ENCODE data around the gene RPRD1B. TPM values are rescaled to one million over a fixed set of nuclear protein-coding genes. Genes with fewer than 3 reads are reported as not detected.

Gene RPRD1B
- total and polyA plus RNA-seq, 2 experiments from 2014 or later = 7.3 to 24.3 TPM

DNA sequence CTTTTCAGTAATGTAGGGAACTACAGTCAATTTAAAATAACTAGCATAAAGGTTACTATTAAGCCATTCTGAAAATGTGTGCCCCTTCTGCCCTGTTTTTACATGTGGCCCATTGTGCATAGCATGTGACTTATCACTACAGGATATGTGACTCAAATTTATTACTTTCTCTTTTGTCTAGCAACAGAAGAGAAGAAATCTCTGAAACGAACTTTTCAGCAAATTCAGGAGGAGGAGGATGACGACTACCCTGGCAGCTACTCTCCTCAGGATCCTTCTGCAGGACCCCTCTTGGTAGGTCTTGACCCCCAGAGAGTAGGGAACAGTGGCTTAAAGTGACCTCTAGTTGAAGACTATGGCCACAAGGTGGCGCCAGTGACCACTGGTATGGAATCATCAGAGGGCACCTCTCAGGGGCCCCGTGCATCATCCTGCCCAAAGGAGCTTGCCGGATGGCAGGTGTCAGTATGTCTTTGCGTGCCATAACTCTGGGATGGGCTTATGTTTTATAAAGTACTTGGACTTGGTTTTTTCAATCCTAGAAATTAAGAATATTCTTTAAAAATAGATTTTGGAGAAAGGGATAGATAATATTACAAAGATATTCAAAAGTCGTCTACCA lies 23.9 kb downstream of the RPRD1B start:
- Histone ChIP-seq H3K9me2 (ENCODE audit: insufficient read depth) (no peaks in the 10 kb centered on the region), H3K27ac (ENCODE audit: low read depth) (no peak overlapping the region), H3K36me3 (ENCODE audit: insufficient read depth) (peaks cover 27% of the 10 kb centered on the region), H3K4me3 (no peak overlapping the region), H2AFZ (no peak overlapping the region), H3K27me3 (ENCODE audit: insufficient read depth) (no peaks in the 10 kb centered on the region), H3F3A (replicated peaks; ENCODE audit: low read depth) (no peaks in the 10 kb centered on the region), H3K79me2 (replicated peaks; ENCODE audit: insufficient read depth) (peaks cover 39% of the 10 kb centered on the region), H3K4me2 (no peak overlapping the region), H3K4me1 (ENCODE audit: insufficient read depth) (no peaks in the 10 kb centered on the region), H4K20me1 (replicated peaks; ENCODE audit: insufficient read depth) (peaks cover 7% of the 10 kb centered on the region; the same call in 1 of the 2 replicates)
- Mint-ChIP-seq H3K27me3 (ENCODE audit: insufficient read depth, low read depth, poor library complexity) (no peaks in the 10 kb centered on the region), H3K4me3 (no peak overlapping the region), H3K4me1 (no peaks in the 10 kb centered on the region), H3K36me3 (ENCODE audit: low read depth) (peaks cover 28% of the 10 kb centered on the region), H3K27ac (no peak overlapping the region), H3K9me3 (no peaks in the 10 kb centered on the region)
- DNase-seq (ENCODE audit: low spot score) (peak; percentile 96), ATAC-seq (peak; percentile 100)
- TF ChIP-seq, protein P1, sequence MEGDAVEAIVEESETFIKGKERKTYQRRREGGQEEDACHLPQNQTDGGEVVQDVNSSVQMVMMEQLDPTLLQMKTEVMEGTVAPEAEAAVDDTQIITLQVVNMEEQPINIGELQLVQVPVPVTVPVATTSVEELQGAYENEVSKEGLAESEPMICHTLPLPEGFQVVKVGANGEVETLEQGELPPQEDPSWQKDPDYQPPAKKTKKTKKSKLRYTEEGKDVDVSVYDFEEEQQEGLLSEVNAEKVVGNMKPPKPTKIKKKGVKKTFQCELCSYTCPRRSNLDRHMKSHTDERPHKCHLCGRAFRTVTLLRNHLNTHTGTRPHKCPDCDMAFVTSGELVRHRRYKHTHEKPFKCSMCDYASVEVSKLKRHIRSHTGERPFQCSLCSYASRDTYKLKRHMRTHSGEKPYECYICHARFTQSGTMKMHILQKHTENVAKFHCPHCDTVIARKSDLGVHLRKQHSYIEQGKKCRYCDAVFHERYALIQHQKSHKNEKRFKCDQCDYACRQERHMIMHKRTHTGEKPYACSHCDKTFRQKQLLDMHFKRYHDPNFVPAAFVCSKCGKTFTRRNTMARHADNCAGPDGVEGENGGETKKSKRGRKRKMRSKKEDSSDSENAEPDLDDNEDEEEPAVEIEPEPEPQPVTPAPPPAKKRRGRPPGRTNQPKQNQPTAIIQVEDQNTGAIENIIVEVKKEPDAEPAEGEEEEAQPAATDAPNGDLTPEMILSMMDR (conservative IDR thresholded peaks at IDR 0.05; ENCODE audit: low read depth in 2 of 2) = peak; percentile 89 to 92
- TF ChIP-seq ZNF462 (CRISPR knock-in tag; IDR thresholded peaks at IDR 0.05) = no peak

DNA sequence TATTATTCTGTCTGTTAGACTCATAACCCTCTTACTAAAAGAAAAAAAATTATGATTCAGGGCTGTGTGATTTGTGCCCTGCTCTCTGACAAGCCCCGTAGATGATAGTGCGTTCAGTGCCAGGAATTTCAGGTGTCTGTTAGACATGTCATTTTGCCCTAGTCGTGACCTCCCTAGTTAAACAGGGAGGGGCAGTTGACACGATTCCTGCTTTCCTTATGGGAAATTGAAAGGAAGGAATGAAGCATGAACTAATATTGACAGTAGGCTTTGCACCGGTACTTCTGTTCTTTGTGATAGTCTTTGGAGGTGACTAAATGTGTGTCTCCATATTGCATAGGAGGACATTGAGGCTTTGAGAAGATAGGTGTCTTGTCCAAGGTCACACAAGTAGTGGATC lies 26.3 kb downstream of the RPRD1B start:
- Histone ChIP-seq H3K4me1 (ENCODE audit: insufficient read depth) (no peaks in the 10 kb centered on the region), H3K27me3 (ENCODE audit: insufficient read depth) (no peaks in the 10 kb centered on the region), H4K20me1 (replicated peaks; ENCODE audit: insufficient read depth) (peaks cover 11% of the 10 kb centered on the region), H3K4me2 (no peak overlapping the region), H2AFZ (no peak overlapping the region), H3F3A (replicated peaks; ENCODE audit: low read depth) (no peaks in the 10 kb centered on the region), H3K79me2 (replicated peaks; ENCODE audit: insufficient read depth) (peaks cover 18% of the 10 kb centered on the region; the same call in 1 of the 2 replicates), H3K4me3 (no peak overlapping the region), H3K9me2 (ENCODE audit: insufficient read depth) (no peaks in the 10 kb centered on the region), H3K27ac (ENCODE audit: low read depth) (no peak overlapping the region), H3K36me3 (ENCODE audit: insufficient read depth) (peaks cover 39% of the 10 kb centered on the region)
- H3K36me3 Mint-ChIP-seq (ENCODE audit: low read depth) = peaks cover 28% of the 10 kb centered on the region
- H3K4me3 Mint-ChIP-seq = no peak overlapping the region
- no peak for DNase-seq (ENCODE audit: low spot score)
- no peak for ATAC-seq
- no peak overlapping the region for H3K27ac Mint-ChIP-seq
- H3K4me1 Mint-ChIP-seq = no peaks in the 10 kb centered on the region
- H3K27me3 Mint-ChIP-seq (ENCODE audit: insufficient read depth, low read depth, poor library complexity) = no peaks in the 10 kb centered on the region
- H3K9me3 Mint-ChIP-seq = no peaks in the 10 kb centered on the region
- TF ChIP-seq, protein P2, sequence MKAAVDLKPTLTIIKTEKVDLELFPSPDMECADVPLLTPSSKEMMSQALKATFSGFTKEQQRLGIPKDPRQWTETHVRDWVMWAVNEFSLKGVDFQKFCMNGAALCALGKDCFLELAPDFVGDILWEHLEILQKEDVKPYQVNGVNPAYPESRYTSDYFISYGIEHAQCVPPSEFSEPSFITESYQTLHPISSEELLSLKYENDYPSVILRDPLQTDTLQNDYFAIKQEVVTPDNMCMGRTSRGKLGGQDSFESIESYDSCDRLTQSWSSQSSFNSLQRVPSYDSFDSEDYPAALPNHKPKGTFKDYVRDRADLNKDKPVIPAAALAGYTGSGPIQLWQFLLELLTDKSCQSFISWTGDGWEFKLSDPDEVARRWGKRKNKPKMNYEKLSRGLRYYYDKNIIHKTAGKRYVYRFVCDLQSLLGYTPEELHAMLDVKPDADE (IDR thresholded peaks at IDR 0.05) = no peak
- TF ChIP-seq JUNB (IDR thresholded peaks at IDR 0.05; ENCODE audit: unreplicated experiment) (no peak), CREB1 (CRISPR knock-in tag; IDR thresholded peaks at IDR 0.05; ENCODE audit: low read depth) (no peak), ZNF114 (CRISPR knock-in tag; IDR thresholded peaks at IDR 0.05) (no peak), EZH2phosphoT487 (IDR thresholded peaks at IDR 0.05; ENCODE audit: unreplicated experiment) (no peak), STAT1 (IDR thresholded peaks at IDR 0.05; ENCODE audit: unreplicated experiment) (no peak), ZNF331 (CRISPR knock-in tag; IDR thresholded peaks at IDR 0.05; ENCODE audit: low read depth) (no peak), NANOG (IDR thresholded peaks at IDR 0.05; ENCODE audit: borderline replicate concordance) (no peak)
- TF ChIP-seq, protein P1 (conservative IDR thresholded peaks at IDR 0.05; ENCODE audit: low read depth in 2 of 2) = no peak
